ENCODE results near the gene KLK6. TPM values are rescaled to one million over a fixed set of nuclear protein-coding genes. Genes with fewer than 3 reads are reported as not detected.
"Not testable (repeated sequence)": the region's sequence is repeated elsewhere in the genome, so short reads cannot be mapped to it uniquely, and the experiment has no call there.

The KLK6 gene
- polyA plus RNA-seq, 1 donor, result not detected

DNA sequence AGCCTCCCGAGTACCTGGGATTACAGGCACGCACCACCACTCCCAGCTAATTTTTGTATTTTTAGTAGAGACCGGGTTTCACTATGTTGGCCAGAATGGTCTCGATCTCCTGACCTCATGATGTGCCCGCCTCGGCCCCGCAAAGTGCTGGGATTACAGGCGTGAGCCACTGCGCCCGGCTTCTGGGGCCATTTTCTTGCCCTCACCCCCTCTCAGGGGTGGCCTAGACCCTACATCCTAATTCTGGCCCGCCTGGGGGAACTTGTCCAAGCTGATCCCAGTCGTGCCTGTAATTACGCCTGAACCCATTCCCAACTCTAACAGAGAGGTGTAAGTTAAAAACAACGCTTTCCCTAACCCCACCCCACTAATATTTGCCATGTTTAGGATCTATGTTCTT is 15.0 kb upstream of the KLK6 start:
- DNase-seq, result not testable (repeated sequence)

DNA sequence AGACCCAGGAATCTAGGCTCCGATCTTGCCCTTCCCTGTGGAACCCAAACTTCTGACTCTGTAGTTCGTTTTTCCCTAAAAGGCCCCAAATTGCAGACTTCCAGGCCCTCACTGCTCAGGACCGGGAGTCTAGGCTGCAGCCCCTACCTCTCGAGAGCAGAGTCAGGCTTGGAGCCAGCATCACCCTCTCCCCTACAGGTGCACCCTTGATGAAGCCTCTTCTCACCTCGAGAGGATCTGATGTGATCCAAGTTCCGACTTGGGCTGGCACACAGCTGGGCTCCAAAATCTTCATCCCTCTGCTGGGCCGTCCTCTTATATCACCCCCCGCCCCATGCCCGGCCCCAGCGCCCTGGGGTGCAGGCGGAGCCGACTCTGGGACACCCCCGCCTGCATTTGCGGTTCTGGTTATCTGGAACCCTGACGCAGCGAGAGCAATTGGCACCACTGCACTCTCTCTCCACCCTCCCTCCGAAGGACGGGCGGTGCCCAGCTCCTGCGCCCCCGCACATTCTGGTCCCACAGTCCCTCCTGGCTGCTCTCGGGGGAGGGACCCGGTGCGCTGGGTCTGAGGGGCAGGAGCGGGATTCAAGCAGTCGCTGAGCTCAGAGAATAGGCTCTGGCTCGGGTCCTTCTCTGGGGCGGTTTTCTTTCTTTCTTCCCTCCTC is 14.4 kb upstream of the KLK6 start, which contains the start of gene KLK7:
KLK7 (minus strand) TSS at position 293 of the 668 bp plus-strand sequence. CDS start 1,518 bp downstream, outside the sequence.
- DNase-seq, result no peak

DNA sequence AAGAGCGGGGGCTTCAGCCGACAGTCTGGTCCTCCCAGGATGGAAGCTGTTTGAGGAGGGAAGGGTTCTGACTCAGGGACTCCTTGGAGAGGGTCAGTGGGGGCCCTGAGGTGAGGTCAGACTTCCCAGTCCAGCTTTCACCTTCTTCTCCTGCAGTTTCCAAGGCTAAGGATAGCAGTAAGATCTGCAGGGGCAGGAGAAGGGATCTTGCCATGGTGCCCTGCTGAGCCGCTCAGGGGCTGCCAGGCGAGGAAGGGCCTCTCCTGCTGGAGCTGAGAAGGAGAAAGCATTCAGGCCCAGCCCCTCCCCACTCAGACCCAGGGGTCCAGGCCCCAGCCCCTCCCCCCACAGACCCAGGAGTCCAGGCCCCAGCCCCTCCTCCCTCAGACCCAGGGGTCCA is 12.8 kb upstream of the KLK6 start:
- DNase-seq, result no peak

DNA sequence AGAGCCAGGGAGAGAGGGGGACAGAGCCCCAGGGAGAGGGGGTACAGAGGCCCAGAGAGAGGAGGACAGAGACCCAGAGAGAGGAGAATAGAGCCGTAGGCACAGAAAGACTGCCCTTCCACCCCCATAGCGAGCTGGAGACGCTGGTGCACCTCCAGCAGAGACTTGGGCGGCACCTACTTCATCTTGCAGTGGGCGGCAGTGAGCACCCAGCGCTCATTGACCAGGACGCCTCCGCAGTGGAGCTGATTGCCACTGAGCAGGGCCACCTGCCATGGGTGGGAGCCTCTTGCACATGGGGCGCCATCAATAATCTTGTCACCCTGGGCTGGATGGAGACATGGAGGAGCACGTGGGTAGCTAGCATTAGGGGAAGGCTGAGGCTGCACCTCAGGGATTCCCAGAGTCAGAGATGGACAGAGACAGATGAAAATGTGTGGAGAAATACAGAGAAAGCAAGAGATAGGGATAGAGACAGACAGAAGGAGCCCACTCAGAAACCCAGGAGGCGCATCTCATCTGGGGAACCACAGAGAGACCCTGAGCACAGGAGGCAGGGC is 12.3 kb upstream of the KLK6 start:
- DNase-seq, result no peak

DNA sequence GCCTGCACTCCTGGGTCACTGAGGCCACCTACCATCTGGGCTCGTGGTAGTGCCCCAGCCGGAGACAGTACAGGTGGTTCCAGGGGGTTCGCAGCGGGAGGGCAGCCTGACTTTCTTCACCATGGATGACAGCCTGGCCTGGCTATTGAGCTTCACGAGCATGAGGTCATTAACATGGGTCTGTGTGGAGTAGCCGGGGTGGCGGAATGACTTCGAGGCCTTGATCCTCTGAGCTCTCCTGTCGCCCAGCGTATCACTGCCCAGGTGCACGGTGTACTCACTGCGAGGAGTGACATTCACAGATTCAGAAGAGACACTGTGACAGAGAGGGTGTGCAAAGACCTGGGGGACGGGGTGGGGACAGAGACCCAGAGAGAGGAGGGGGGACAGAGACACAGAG is 10.8 kb upstream of the KLK6 start:
- DNase-seq, result no peak

DNA sequence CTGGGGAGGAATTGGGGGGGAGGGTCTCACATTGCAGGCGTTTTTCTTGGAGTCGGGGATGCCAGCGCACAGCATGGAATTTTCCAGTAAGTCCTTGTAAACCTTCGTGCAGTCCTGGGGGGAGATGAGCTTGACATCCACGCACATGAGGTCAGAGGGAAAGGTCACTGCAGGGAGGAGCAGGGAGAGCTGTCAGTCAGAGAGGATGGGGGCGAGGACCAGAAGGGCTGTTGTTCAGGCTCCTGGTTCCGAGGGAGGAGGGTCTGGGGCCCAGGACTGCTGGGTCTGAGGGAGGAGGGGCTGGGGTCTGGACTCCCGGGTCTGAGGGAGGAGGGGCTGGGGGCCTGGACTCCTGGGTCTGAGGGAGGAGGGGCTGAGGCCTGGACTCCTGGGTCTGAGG is 10.4 kb upstream of the KLK6 start:
- no peak for DNase-seq

DNA sequence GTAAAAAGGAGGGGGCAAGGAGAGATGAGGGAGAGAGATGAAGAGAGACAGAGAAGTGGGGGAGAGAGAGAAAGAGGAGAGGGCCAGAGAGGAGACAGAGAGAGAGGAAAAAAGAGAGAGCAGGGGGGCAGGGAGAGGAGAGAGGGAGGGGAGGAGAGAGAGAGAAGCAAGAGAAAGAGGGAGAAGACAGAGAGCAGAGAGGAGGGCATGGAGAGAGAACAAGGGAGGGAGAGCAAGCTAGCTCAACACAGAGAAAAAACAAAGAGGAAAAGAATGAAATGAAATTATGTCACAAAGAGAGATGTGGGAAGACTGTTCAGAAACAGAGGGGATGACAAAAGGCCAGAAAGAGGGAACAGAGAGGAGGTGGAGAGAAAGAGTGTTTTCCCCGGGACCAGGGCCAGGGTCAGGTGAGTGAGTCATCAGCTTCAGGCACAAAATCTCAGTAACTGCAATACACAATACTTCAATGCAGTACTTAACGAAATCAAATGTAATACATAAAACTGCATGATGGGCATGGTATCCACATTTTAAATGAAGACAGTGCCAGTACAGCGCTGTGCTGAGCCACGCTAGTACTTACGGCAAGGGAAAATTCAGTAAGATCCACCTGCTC is 9.5 kb upstream of the KLK6 start:
- no peak for DNase-seq

DNA sequence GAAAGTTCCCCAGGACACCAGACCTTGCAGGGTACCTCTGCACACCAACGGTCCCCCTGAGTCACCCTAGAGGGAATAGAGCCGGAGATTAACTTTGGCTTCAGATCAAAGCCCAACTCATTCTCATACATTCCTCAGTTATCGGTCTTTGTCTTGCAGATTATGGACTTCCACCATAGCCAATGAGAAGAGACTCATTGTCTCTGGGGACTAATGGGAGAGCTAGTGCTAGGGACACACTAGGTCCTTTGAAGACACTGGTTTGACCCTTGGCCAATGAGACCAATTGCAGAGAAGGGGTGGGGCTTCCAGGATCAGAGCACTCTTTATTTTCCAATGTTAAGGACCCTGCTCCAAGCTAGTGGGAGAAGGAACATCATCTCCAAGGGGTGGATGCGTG is 8.2 kb upstream of the KLK6 start:
- DNase-seq, result no peak

DNA sequence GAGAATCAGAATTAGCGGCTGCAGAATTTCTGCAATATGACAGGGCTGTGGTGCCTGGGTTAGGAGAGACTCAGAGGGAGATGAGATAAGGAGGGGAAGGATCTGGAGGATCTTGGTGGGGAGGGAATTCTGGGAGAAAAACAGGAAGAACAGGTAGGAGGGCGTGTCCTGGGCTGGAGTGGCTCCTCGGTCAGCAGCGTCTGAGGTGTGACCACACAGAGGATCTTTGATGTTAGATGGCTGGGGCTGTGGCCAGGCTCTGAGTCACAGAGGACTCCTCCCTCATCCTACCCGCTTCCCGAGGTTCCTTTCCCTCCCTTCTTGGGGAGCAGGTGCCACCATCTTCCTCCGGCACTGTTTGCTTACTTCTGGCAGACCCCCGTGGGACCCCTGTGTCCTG is 6.4 kb upstream of the KLK6 start:
- DNase-seq, result no peak

DNA sequence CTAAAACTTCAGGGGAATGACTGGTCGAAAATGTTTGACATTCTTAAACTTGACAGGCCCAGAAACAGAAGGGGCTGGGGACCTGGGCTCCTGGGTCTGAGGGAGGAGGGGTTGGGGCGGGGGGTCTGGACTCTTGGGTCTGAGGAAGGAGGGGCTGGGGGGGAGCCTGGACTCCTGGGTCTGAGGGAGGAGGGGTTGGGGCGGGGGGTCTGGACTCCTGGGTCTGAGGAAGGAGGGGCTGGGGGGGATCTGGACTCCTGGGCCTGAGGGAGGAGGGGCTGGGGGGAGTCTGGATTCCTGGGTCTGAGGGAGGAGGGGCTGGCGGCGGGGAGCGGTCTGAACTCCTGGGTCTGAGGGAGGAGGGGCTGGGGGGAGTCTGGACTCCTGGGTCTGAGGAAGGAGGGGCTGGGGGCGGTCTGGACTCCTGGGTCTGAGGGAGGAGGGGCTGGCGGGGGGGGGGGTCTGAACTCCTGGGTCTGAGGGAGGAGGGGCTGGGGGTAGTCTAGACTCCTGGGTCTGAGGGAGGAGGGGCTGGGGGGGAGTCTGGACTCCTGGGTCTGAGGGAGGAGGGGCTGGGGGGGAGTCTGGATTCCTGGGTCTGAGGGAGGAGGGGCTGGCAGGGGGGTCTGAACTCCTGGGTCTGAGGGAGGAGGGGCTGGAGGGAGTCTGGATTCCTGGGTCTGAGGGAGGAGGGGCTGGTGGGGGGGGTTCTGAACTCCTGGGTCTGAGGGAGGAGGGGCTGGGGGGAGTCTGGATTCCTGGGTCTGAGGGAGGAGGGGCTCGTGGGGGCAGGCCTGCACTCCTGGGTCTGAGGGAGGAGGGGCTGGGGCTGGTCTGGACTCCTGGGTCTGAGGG is 5.5 kb upstream of the KLK6 start:
- no peak for DNase-seq

DNA sequence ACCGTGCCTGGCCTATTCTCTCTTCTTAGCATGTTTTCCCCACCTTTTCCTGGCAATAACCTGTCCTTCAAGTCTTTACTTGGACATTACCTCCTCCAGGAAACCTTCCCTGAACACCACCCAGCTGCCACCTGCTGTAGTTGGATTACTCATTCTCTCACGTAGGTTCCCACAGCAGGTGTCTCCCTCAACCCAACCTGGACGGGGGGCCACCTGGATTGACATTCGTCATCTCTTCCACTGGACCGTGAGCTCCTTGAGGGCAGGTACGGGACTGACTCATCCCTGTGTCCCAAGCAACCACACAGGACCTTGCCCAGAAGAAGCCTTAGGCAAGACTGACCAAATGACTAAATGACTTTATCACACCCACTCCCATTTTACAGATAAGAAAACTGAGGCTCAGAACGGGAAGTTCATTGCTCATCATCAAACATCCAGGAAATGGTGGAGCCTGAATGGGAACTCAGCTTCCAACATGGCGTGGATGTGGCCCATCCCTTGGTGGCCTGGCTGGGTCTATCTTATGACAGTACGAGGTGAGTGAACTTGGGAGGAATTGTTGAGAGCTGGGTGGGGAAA is 3.5 kb upstream of the KLK6 start:
- DNase-seq, result no peak

DNA sequence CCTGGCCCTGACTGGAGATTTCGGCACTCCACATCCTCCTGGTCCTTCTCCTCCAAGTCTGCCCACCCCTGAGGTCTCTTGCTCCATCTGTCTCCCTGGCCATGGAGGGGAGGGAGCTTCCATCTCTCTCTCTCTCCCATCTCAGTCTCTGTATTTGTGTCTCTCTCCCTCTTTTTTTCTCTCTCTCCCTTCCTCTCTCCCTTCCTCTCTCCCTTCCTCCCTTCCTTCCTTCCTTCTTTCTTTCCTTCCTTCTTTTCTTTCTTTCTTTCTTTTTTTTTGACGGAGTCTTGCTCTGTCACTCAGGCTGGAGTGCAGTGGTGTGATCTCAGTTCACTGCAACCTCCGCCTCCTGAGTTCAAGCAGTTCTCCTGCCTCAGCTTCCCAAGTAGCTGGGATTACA is 419 bp upstream of the KLK6 start:
- not testable (repeated sequence) for DNase-seq

DNA sequence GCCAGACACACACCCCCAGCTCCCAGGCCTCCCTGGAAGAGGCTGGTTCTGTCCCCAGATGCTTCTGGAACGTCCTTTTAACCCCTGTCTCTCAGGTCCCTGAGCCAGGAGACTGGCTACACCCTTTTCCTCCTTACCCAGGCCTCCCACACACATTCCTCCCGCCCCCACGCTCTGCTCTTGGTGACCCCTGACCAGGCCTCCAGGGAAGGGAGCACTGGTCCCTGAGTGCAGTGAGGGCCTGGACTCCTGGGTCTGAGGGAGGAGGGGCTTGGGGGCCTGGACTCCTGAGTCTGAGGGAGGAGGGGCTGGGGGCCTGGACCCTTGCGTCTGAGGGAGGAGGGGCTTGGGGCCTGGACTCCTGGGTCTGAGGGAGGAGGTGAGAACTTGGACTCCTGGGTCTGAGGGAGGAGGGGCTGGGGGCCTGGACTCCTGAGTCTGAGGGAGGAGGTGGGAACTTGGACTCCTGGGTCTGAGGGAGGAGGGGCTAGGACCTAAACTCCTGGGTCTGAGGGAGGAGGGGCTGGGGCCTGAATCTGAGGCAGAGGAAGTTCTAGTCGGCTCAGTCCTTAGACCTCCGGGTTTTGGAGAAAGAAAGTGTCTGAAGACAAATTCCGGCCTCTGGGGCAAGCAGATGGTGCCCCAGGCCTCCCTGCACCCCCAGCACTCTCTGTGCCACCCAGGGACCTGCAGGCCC is 527 bp downstream of the KLK6 start:
- no peak for DNase-seq

DNA sequence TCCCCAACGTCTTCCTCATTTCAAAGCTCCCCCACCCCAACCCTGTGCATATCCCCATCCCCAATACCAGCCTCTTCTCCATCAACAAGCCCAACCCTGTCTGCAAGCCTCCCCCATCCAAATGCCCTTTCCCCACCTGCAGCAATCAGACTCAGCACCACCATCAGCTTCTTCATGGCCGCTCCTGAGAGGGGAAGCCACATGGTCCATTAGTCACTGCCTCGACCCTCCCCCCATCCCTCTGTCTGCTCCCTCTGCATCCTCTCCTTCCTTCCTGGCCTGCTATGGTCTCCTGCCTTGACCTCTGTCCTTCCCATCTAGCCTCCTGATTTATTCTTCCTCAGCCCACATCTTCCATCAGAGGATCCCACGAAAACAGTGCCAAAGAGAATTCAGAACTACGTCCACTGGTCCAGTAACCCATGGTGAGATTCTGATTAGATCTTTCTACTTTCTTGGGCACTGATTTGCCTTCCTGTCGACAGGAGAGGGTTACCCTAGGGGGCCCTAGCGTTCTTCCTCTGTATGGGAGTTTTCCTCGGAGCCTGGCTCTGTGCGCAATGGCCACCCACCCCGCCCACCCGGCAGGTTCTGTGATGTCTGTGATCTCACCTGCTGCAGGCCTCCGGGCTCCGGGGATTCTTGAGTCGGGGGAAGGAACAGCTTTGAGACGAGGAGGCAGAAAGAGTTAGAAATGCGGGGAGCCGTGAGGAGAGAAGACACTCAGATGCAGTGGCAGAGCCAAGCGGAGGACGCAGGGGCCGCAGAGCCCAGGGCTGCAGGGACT is 1.3 kb downstream of the KLK6 start:
- no peak for DNase-seq

DNA sequence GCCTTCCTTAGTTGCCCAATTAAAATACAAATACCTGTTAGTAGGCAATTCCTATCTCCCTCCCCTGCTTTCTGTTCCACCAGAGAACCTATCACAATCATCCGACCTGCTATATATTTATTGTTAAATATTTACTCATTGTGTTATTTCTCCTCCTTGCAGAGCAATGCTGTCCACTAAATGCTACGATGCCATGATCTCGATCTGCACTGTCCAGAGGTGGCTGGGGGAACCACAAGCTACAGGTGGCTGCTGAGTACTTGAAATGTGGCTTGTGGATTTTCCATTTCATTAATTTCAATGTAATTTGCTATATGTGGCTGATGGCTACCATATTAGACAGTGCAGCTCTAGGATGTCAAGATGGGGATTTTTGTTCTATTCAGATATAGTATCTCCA is 5.1 kb downstream of the KLK6 start:
- no peak for DNase-seq

DNA sequence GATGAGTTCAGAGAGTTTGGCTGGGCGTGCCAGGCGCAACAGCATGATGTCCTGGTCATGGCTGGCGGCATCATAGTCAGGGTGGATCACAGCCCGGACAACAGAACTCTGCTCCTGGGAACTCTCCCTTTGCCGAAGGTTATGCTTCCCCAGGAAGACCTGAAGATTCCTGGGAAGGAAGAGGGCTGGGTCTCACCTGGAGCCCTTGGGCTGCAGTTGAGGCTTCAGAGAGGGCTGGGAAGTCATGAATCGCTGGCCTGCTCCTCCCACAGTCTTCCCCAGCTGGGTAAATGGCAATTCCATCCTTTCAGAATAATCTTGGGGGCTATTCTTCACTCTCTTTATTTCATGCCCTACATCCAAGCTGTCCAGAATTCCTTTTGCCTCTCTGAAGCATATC is 6.0 kb downstream of the KLK6 start:
- no peak for DNase-seq

DNA sequence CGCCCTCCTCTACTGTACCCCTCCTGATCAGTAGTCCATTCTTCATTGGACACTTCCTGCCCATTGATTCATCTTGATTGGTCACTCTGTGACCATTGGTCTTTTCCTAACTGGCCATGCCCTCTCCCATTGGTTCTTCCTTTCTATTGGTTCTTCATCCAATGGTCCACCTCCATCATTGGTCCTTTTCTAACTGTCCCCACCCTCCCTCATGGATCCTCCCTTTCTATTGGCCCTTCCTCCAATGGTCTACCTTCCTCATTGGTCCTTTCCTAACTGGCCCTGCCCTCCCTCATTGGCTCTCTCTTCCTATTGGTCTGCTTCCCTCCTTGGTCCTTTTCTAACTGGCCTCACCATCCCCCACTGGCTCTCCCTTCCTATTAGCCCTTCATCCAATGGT is 7.1 kb downstream of the KLK6 start:
- DNase-seq, result no peak

DNA sequence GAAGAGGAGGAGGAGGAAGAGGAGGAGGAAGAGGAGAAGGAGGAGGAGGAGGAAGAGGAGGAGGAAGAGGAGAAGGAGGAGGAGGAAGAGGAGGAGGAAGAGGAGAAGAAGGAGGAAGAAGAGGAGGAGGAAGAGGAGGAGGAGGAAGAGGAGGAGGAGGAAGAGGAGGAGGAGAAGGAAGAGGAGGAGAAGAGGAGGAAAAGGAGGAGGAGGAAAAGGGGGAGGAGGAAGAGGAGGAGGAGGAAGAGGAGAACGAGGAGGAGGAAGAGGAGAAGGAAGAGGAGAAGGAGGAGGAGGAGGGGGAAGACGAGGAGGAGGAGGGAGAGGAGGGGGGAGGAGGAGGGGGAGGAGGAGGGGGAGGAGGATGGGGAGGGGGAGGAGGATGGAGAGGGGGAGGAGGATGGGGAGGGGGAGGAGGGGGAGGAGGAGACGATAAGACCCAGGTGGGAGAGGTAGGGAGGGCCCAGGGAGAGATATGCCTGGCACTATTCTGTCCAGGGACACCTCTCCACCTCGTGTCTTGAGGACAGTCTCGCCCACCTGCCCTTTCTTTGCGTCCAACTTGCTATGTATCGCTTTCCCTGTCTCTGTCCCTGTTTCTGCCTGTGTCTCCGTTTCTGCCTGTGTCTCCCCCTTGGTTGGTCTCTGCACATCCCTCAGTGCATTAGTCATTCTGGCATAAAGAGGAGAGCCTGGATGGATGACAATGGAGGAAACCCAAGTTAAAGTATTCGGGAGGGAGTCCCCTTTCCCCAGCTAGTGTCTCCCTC is 9.5 kb downstream of the KLK6 start:
- no peak for DNase-seq

DNA sequence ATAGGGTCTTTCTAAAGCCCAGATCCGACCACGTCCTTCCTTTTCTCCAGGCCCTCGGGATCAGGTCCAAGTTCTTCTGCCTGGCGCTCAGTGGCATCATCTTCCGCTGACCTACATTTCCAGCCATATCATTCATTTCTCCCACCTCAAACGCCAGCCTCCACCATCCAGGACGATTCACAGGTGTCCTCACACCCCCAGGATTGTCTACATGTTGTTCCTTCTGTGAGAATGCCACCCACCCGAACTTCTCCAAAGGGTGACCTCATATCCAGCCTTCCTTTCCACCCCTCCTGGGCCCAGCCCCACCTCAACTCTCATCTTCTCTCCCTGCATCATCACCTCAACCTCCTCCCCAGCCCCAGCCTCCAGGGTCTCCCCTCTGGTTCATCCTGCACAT is 11.8 kb downstream of the KLK6 start:
- no peak for DNase-seq

DNA sequence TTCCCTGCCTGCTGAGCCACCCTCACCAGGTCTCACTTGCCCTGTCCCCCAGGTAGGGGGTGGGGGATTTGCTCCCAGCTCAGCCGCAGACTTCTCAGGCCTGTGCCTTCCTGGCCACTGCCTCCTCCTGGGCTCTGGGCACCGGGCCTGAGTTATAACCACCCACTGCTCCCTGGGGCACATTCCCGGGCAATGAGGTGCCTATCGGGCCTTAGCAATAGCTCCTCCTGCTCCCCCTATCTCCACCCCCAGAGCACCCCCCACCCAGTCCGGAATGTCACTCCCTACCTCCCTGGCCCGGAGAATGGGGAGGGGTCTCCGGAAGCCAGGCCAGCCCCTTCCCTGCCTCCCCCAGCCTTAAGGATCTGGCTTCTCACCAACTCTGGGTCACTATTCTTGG is 16.5 kb downstream of the KLK6 start, which contains the start of gene KLK5:
KLK5 (minus strand) TSS at position 129 of the 400 bp plus-strand sequence. CDS start 381 bp downstream, outside the sequence.
- no peak for DNase-seq

DNA sequence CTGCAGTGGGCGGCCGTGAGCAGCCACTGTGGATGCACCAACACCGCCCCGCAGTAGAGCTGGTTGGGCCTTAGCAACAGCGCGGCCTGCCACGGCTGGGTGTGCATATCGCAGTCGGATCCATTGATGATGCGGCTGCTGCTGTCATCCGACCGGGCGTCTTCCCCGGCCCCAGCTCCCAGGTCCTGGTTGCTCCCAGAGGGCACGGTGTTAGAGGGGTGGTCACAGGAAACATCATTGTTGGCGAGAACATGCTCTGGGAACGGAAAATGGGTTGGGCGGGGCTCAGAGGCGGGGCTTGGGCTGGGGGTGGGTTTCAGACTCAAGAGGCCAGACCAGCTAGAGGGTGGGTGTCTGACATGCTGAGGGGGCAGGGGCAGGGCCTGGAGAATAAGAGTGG is 19.5 kb downstream of the KLK6 start:
- DNase-seq, result no peak

Data from hindlimb muscle (tissue), 1 donor.